Measurements from ENCODE around the gene LTC4S.
A peak's percentile ranks its signal among the peaks of the same experiment; 100 is the strongest.
"Not testable (repeated sequence)": the region's sequence is repeated elsewhere in the genome, so short reads cannot be mapped to it uniquely, and the experiment has no call there.

Gene LTC4S

DNA sequence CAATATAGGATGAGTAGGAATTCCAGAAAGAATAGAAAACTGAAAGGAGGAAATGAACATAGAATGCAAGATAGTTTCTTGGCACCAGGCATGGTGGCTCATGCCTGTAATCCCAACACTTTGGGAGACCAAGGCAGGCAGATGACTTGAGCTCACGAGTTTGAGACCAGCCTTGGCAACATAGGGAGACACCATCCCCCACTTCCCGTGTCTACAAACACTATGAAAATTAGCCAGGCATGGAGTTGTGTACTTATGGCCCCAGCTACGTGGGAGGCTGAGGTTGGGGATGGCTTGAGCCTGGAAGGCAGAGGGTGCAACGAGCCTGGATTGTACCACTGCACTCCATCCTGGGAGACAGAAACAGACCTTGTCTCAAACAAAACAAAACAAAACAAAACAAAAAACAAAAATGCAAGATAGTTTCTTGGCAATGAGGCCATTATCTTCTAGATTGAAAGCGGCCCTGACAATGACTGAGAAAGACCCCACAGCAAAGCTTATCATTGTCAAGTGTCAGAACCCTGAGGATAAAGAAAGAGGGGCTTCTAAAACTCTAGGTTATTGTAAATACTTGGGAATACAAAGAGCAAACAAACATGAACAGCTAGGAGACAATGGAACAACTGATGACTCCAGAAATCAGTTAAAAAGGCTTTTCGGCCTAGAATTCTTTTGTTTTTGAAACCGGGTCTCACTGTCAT lies 36.1 kb downstream of the LTC4S start:
- no peak for DNase-seq

DNA sequence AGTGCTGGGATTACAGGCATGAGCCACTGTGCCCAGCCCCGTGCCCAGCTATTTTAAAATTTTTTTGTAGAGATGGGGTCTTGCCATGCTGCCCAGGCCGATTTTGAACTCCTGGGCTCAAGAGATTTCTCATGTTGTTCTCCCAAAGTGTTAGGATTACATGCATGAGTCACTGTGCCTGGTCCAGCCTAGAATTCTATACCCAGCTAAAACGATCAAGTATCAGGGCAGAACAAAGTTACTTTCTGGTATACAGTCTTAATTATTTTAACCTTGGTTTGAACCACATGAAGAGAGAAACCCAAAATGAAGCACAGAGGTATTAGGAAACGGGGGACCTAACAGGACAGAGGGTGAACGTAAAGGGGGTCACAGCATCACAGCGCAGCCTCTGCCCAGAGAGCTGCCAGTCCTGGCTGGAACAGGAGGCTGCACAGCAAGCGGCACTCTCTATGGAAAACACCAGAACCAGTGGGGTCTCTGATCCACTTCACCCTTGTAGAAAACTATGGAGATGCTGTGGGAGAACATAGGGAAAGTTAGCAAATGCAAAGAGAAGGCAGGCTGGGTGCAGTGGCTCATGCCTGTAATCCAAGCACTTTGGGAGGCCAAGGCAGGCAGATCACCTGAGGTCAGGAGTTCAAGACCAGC lies 37.2 kb downstream of the LTC4S start:
- no peak for DNase-seq

DNA sequence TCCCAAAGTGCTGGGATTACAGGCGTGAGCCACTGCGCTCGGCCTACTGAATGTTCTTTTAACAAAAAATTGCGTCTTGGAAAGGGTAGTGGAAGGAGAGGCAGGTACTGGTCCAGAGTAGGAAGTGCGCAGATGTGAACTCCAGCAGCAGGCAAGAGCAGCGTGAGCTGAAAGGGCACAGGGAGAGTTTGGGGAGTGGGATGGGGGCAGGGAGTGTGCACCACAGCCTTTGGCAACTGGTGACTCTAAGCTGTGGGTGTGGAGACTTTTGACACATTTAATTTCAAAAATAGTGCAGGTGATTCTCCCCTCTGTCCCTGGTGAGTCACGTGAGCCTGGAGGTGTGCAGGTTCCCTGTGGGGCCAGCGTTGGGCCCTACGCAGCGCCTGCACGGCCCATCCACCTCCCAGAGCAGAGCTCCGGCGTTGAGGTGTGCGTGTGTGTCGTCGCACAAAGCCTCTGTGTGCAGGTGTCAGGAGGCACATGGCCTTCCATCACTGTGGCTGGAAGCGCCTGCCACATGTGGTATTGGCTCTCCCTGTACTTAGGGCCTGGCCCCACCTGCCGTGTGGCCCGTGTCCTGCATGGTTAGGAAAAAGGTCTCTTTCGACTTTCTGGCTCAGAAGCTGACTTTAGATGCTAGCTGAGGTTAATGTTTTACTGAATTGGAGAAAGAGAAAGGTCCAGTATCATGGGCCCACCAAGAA lies 38.4 kb downstream of the LTC4S start:
- DNase-seq = no peak

DNA sequence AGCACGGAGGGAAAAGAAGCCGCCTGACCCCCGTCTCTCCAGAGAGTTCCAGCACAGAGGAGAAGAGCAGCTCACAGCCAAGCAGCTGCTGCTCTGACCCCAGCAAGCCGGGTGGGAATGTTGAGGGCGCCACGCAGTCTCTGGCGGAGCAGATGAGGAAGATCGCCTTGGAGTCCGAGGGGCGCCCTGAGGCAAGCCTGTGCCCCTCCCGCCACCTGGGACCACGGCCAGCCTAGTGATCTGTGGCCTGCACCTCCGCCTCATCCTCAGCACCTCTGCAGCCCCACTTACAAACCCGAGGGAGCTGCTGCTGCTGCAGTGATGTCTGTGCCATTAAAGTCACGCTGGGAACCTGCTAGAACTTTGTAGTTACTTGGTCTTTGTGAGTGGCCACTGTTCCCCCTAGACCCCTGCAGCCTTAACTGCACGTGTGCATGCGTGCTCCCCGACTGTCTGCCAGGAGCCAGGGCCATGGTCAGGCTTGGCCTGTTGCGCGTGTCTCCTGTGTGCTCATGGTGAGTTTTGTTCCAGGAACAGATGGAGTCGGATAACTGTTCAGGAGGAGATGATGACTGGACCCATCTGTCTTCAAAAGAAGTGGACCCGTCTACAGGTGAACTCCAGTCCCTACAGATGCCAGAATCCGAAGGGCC lies 39.4 kb downstream of the LTC4S start:
- no peak for DNase-seq

DNA sequence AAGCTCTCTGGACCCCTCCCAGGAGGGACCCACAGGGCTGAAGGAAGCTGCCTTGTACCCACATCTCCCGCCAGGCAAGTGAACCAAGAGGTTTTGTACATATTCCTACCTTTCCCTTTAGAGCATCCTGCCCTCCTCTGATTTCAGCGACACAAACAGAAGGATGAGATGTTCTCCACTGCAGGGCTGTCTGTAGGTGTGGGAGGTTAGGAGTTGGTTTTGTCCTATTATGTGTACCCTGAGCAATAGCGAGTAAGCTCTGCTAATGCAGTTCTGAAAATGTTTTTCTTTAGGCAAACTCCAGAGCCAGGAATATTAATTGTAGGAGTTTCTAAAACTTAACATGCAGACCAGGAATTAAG lies 39.9 kb downstream of the LTC4S start:
- DNase-seq = no peak

DNA sequence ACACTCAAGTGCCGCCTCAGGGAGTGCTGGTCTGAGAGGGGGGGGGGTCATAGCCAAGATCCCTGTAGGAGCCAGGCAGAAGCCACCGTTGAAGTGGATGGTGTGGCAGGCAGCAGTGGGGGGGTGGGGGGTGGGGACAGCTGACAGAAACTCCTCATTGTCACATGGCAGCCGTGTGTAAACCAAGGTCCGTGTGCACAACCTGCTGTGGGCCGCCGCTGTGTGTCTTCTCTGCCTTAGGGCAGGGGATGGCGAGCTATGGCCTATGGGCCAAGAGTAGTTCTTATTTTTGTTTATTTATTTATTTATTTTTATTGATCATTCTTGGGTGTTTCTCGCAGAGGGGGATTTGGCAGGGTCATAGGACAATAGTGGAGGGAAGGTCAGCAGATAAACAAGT lies 40.3 kb downstream of the LTC4S start:
- DNase-seq = no peak

DNA sequence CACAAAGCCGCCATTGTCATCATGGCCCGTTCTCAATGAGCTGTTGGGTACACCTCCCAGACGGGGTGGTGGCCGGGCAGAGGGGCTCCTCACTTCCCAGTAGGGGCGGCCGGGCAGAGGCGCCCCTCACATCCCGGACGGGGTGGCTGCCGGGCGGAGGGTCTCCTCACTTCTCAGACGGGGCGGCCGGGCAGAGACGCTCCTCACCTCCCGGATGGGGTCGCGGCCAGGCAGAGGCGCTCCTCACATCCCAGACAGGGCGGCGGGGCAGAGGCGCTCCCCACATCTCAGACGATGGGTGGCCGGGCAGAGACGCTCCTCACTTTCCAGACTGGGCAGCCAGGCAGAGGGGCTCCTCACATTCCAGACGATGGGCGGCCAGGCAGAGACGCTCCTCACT lies 41.1 kb downstream of the LTC4S start:
- DNase-seq = not testable (repeated sequence)

DNA sequence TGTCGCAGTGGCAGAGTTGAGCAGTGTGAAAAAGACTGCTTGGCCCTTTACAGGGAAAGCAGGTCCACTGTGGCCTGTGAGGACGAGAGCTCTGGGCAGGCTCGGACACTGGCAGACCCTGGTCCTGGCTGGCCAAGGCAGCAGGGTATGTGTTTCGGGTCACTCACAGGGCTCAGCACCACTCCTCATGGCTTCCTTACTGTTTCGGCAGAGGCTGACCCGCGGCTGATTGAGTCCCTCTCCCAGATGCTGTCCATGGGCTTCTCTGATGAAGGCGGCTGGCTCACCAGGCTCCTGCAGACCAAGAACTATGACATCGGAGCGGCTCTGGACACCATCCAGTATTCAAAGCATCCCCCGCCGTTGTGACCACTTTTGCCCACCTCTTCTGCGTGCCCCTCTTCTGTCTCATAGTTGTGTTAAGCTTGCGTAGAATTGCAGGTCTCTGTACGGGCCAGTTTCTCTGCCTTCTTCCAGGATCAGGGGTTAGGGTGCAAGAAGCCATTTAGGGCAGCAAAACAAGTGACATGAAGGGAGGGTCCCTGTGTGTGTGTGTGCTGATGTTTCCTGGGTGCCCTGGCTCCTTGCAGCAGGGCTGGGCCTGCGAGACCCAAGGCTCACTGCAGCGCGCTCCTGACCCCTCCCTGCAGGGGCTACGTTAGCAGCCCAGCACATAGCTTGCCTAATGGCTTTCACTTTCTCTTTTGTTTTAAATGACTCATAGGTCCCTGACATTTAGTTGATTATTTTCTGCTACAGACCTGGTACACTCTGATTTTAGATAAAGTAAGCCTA lies 42.6 kb downstream of the LTC4S start:
- DNase-seq = peak; percentile 62

DNA sequence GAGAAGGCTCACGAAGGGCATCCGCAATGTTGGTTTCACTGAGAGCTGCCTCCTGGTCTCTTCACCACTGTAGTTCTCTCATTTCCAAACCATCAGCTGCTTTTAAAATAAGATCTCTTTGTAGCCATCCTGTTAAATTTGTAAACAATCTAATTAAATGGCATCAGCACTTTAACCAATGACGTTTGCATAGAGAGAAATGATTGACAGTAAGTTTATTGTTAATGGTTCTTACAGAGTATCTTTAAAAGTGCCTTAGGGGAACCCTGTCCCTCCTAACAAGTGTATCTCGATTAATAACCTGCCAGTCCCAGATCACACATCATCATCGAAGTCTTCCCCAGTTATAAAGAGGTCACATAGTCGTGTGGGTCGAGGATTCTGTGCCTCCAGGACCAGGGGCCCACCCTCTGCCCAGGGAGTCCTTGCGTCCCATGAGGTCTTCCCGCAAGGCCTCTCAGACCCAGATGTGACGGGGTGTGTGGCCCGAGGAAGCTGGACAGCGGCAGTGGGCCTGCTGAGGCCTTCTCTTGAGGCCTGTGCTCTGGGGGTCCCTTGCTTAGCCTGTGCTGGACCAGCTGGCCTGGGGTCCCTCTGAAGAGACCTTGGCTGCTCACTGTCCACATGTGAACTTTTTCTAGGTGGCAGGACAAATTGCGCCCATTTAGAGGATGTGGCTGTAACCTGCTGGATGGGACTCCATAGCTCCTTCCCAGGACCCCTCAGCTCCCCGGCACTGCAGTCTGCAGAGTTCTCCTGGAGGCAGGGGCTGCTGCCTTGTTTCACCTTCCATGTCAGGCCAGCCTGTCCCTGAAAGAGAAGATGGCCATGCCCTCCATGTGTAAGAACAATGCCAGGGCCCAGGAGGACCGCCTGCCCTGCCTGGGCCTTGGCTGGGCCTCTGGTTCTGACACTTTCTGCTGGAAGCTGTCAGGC lies 43.6 kb downstream of the LTC4S start:
- DNase-seq = no peak

DNA sequence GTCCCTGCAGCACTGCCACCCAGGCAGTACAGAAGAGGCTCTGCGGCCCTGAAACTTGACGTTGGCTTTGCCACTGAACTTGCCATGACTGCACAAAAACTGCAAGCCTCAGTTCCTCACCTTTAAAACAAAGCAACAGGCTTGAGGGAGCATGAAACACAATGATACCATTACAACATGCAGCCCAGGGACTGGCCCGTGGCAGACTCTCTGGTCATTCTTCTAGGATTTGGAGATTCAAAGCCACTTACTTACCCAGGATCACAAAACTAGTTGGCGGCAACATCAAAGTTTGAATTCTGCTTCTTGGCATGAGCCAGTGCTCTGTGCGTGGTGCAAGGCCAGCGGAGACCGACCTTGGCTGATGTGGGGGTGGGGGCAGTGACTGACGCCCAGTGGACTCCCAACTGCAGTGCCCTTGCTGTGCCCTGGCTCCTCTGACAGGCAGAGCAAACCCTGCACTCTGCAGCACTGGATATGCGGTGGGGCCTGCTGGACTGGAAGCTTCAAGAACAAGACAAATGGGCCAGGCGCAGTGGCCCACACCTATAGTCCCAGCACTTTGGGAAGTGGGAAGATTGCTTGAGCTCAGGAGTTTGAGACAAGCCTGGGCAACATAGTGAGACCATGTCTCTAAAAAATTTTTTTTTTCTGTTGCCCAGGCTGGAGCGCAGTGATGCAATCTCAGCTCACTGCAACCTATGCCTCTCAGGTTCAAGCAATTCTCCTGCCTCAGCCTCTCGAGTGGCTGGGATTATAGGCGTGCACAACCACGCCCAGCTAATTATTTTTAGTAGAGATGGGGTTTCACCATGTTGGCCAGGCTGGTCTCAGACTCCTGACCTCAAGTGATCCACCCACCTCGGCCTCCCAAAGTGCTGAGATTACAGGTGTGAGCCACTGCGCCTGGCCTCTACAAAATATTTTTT lies 45.8 kb downstream of the LTC4S start:
- no peak for DNase-seq

DNA sequence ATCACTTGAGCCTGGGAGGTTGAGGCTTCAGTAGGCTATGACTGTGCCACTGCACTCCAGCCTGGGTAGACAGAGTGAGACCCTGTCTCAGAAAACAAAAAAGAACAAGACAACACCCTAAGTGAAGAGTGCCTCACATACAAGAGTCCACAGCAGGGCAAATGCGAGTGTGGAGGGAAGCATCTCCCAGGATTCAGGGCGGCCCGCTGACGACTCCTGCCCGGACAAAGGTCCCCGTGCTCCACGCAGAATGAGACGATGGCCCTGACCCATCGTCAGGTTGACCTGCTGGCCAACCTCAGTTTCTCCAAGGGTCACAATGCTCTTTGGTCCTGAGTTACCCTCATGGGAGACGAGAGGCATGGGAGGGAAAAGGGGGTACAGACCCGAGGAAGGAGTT lies 46.5 kb downstream of the LTC4S start:
- no peak for DNase-seq

DNA sequence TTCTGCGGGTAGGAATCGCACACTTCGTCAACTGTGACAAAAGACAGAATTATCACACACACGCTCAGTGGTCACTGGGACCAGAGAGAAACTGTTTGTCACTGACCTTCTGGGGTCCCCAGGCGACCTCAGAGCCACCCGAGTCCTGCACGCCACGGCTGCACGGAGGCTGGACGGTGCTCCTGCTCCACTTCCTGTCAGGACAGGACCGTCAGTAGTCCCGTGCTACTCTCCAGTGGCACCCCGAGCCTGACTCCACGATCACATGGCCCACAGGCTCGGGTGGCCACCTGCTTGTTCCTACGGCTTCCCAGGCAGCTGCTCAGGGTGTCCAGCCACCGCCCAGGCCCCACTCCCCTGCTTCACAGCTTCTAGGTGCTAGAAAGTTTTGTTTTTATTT lies 47.0 kb downstream of the LTC4S start:
- no peak for DNase-seq

DNA sequence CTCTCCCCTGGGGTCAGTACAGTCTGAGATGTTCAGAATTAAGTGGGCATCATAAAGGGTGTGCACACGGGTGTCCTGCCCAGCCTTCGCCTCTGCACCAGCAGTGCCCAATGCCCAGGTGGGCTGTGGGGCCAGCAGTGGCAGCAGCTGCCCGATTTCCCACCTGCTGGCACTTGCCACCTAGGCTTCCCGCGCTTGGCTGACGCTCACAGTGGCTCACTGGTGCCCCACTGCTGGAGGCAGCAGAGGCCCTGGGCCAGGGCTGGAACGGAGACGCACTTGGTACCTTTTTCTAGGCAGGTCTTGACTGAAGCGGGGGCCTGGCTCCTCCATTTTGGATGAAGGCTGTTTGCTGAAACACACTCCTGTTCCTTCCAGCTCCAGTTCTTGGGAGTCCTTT lies 47.8 kb downstream of the LTC4S start:
- no peak for DNase-seq
